OCI-LY7 (cell line): ENCODE data around the gene AKAP8L. TPM values are rescaled to one million over a fixed set of nuclear protein-coding genes. Genes with fewer than 3 reads are reported as not detected.

ENCODE experiments used
- BruUV-seq: library from RNA; stranded (reverse); fragments of 400-500 nt; replicated peaks from 2 replicates; lab custom pipeline; 2021; lab: Mats Ljungman, UMichigan
- CTCF ChIA-PET: fragments of 300-600 bp; sonication (Branson Sonifier 250); formaldehyde crosslinking; loops from one replicate; lab custom pipeline; 2022; ENCODE audit warnings: antibody characterized with exemption; ENCODE audit not compliant: unreplicated experiment; lab: Charles Lee
- POLR2A ChIA-PET: fragments of 300-600 bp; sonication (Branson Sonifier 250); formaldehyde crosslinking; loops from one replicate; lab custom pipeline; 2022; ENCODE audit warnings: antibody characterized with exemption; lab: Charles Lee
- DNase-seq: peaks from one replicate; pipeline ENCODE4 v3.0.0-alpha.2; 2015; ENCODE audit warnings: low spot score
- H2AFZ ChIP-seq: fragments of 200-600 bp; sonication (generic), shearing (Covaris generic); 2 replicates; pipeline ENCODE4 v1.6.1; 2014; ENCODE audit warnings: mild to moderate bottlenecking, antibody characterized with exemption, low read length, moderate library complexity
- H3K27ac ChIP-seq: fragments of 200-600 bp; sonication (generic); 2 replicates; pipeline ENCODE4 v1.5.1; 2014; ENCODE audit warnings: mixed run types, low read depth, mild to moderate bottlenecking, moderate library complexity, low read length, inconsistent platforms; ENCODE audit not compliant: poor library complexity, severe bottlenecking
- H3K36me3 ChIP-seq: fragments of 200-600 bp; sonication (generic); 2 replicates; pipeline ENCODE4 v1.6.1; 2014; ENCODE audit warnings: mild to moderate bottlenecking, antibody characterized with exemption, low read length, moderate library complexity, mixed read lengths; ENCODE audit not compliant: insufficient read depth
- H3K4me1 ChIP-seq: fragments of 200-600 bp; sonication (generic); 2 replicates; pipeline ENCODE4 v1.5.1; 2014; ENCODE audit warnings: mild to moderate bottlenecking, low read length; ENCODE audit not compliant: insufficient read depth, poor library complexity, severe bottlenecking
- H3K4me2 ChIP-seq: fragments of 200-600 bp; sonication (generic); 2 replicates; pipeline ENCODE4 v1.6.1; 2014; ENCODE audit warnings: mild to moderate bottlenecking, low read length
- H3K4me3 ChIP-seq: fragments of 200-600 bp; sonication (generic); 2 replicates; pipeline ENCODE4 v1.5.1; 2014; ENCODE audit warnings: mild to moderate bottlenecking, low read depth, low read length; ENCODE audit not compliant: poor library complexity, severe bottlenecking
- H3K79me2 ChIP-seq: fragments of 200-600 bp; sonication (generic); 2 replicates; pipeline ENCODE4 v1.6.1; 2016; ENCODE audit warnings: low read depth, mild to moderate bottlenecking, low read length, moderate library complexity, mixed read lengths; ENCODE audit not compliant: insufficient read depth
- H3K9me2 ChIP-seq: fragments of 200-600 bp; sonication (generic); 2 replicates; pipeline ENCODE4 v1.6.1; 2016; ENCODE audit warnings: mild to moderate bottlenecking, low read length, mixed read lengths; ENCODE audit not compliant: insufficient read depth
- H3K9me3 ChIP-seq: fragments of 200-600 bp; sonication (generic); 2 replicates; pipeline ENCODE4 v1.6.1; 2014; ENCODE audit warnings: mild to moderate bottlenecking, mixed run types, low read length, mixed read lengths
- H4K20me1 ChIP-seq: fragments of 200-600 bp; sonication (generic); 2 replicates; pipeline ENCODE4 v1.6.1; 2014; ENCODE audit warnings: mild to moderate bottlenecking, antibody characterized with exemption, low read length, moderate library complexity, mixed read lengths; ENCODE audit not compliant: insufficient read depth
- EZH2phosphoT487 ChIP-seq: fragments of 200-600 bp; sonication (generic); IDR thresholded peaks from 2 replicates; pipeline ENCODE4 v1.6.1; 2018; ENCODE audit warnings: low read depth, borderline replicate concordance, mild to moderate bottlenecking, mixed run types, antibody characterized with exemption, low read length, moderate library complexity, mixed read lengths
- intact Hi-C: fragments of 100-400 bp; cut with micrococcal nuclease; formaldehyde crosslinking; loops from one replicate; pipeline ENCODE4 v1.10.0; 2022; ENCODE audit not compliant: unreplicated experiment
- total RNA-seq, 2 experiments: library from RNA; depleted of rRNA in 1 of 2; stranded (reverse); fragments of >200 nt in 1 of 2; shearing (Covaris generic) in 1 of 2; gene quantifications; 2 replicates each; pipeline ENCODE4 v1.2.3, GENCODE V29; 2014 to 2022
- TF ChIP-seq, protein P1 (sequence below): fragments of 200-600 bp; sonication (generic); conservative IDR thresholded peaks from 2 replicates; pipeline ENCODE4 v1.5.1; 2014; ENCODE audit warnings: mild to moderate bottlenecking, antibody characterized with exemption, low read length, moderate library complexity, mixed read lengths

The AKAP8L gene
- total RNA-seq, 2 experiments from 2014 or later: 119 to 124 TPM

DNA sequence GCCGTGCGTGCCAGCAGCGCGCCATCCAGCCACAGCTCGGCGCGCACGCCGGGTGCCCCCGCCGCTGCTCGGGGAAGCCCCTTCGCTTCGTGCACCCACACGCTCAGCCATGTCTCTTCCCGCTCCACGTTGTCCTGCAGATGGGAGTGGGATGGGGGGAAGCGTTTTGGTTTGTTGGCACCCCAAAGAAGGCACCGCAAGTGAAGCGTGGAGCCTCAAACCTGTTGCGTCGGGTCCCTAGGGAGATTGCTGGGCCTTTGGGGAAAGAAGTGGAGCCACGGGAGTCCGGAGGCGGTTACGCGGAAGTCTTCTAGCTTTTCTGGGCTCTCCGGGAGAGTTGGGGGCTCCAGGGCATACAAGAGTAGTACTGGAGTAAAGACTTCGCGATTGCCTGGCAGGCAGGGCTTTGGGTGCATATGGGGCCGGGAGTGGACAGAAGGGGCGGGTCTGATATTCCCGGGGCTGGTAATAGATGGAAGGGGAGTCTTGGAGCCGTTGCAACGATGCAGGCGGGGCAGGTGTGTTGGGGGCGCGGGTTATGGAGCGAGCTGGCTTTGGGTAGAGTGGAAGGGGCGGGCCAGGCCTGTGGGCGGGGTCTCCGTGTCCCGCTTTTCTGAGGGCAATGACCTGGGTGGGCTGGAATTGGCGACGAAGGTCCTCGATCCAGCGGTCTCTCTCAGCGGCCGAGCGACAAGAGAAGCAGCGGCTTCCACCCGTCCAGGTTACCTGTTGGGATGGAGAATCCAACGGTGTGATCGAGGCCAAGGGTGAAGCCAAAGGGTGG lies 39.1 kb upstream of the AKAP8L start:
- peaks cover 5% of the 10 kb centered on the region; the same call in 1 of the 2 replicates for H3K79me2 ChIP-seq
- H3K9me2 ChIP-seq: no peaks in the 10 kb centered on the region
- intact Hi-C loops: no loop called here
- no TSS peak for BruUV-seq
- H3K4me1 ChIP-seq: peaks cover 1% of the 10 kb centered on the region
- H3K36me3 ChIP-seq: peaks cover 77% of the 10 kb centered on the region
- no peak for DNase-seq
- CTCF ChIA-PET: no interaction called here
- H3K9me3 ChIP-seq: no peaks in the 10 kb centered on the region
- no peak overlapping the region for H3K27ac ChIP-seq
- no peak overlapping the region for H3K4me2 ChIP-seq
- POLR2A ChIA-PET: no interaction called here
- H2AFZ ChIP-seq: no peak overlapping the region
- no peak overlapping the region for H3K4me3 ChIP-seq
- no peaks in the 10 kb centered on the region for H4K20me1 ChIP-seq
- TF ChIP-seq EZH2phosphoT487: no peak
- TF ChIP-seq, protein P1, sequence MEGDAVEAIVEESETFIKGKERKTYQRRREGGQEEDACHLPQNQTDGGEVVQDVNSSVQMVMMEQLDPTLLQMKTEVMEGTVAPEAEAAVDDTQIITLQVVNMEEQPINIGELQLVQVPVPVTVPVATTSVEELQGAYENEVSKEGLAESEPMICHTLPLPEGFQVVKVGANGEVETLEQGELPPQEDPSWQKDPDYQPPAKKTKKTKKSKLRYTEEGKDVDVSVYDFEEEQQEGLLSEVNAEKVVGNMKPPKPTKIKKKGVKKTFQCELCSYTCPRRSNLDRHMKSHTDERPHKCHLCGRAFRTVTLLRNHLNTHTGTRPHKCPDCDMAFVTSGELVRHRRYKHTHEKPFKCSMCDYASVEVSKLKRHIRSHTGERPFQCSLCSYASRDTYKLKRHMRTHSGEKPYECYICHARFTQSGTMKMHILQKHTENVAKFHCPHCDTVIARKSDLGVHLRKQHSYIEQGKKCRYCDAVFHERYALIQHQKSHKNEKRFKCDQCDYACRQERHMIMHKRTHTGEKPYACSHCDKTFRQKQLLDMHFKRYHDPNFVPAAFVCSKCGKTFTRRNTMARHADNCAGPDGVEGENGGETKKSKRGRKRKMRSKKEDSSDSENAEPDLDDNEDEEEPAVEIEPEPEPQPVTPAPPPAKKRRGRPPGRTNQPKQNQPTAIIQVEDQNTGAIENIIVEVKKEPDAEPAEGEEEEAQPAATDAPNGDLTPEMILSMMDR: no peak

DNA sequence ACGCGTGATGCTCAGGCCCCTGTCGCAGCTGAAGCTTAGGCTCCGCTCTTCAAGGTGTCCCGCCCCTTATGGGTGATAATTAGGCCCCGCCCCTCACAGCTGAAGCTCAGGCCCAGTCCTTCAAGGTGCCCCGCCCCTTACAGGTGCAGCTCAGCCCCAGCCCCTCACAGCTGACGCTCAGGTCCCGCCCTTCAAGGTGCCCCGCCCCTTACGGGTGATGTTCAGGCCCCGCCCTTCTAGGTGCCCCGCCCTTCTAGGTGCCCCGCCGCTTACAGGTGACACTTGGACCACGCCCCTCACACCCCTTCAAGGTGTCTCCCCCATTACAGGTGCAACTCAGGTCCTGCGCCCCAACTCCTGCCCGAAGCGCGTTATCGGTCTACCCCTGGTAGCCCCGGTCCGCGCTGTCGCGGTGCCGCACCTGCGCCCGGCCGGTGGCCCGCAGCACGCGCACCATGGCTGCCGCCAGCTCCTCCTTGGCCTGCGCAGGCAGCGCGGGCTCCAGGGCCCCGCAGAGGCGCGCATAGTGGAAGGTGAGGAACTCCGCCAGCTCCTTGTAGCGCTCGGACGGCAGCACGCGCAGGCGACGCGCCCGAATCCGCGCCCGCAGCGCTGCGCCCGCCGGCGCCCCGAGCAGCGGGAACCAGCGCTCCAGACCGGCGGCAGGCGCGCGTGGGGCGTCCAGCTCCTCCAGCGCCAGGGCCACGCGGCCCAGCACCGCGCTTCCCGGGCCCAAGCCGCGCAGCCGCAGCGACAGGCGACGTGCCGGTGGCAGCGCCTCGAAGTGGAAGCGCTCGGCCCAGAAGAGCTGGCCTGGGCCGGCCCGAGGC lies 38.3 kb upstream of the AKAP8L start:
- no peak overlapping the region for H3K4me3 ChIP-seq
- TF ChIP-seq EZH2phosphoT487: no peak
- TF ChIP-seq, protein P1: no peak
- intact Hi-C loops: no loop called here
- no peak overlapping the region for H3K4me2 ChIP-seq
- H3K9me3 ChIP-seq: no peaks in the 10 kb centered on the region
- H3K36me3 ChIP-seq: peaks cover 83% of the 10 kb centered on the region
- H3K9me2 ChIP-seq: no peaks in the 10 kb centered on the region
- H3K27ac ChIP-seq: no peak overlapping the region
- H2AFZ ChIP-seq: no peak overlapping the region
- H3K79me2 ChIP-seq: no peaks in the 10 kb centered on the region
- ChIA-PET CTCF (no interaction called here), POLR2A (no interaction called here)
- no peaks in the 10 kb centered on the region for H3K4me1 ChIP-seq
- no TSS peak for BruUV-seq
- no peaks in the 10 kb centered on the region for H4K20me1 ChIP-seq
- DNase-seq: peak; percentile 42
